ENCODE data around the gene KCNJ4.

GRCh38 chr22:38491707-38492348 lies 36.8 kb upstream of the KCNJ4 start:
- TF ChIP-seq, protein P1, sequence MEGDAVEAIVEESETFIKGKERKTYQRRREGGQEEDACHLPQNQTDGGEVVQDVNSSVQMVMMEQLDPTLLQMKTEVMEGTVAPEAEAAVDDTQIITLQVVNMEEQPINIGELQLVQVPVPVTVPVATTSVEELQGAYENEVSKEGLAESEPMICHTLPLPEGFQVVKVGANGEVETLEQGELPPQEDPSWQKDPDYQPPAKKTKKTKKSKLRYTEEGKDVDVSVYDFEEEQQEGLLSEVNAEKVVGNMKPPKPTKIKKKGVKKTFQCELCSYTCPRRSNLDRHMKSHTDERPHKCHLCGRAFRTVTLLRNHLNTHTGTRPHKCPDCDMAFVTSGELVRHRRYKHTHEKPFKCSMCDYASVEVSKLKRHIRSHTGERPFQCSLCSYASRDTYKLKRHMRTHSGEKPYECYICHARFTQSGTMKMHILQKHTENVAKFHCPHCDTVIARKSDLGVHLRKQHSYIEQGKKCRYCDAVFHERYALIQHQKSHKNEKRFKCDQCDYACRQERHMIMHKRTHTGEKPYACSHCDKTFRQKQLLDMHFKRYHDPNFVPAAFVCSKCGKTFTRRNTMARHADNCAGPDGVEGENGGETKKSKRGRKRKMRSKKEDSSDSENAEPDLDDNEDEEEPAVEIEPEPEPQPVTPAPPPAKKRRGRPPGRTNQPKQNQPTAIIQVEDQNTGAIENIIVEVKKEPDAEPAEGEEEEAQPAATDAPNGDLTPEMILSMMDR (conservative IDR thresholded peaks at IDR 0.05; ENCODE audit: low read length): no peak
- TF ChIP-seq EZH2phosphoT487 (IDR thresholded peaks at IDR 0.05; ENCODE audit: borderline replicate concordance): no peak
